CD14-positive monocyte (primary cell): ENCODE measurements around the gene CDC25B. TPM values are rescaled to one million over a fixed set of nuclear protein-coding genes. Genes with fewer than 3 reads are reported as not detected.
"Not testable (repeated sequence)": the region's sequence is repeated elsewhere in the genome, so short reads cannot be mapped to it uniquely, and the experiment has no call there.

ENCODE experiments used
- DNase-seq, 3 donors: peaks; one replicate each; pipeline ENCODE4 v3.0.0-alpha.2; 2011 to 2022
- H2AFZ ChIP-seq: 2 replicates; pipeline ENCODE4 v1.6.0; 2012; ENCODE audit warnings: mild to moderate bottlenecking, low read depth, low read length, inconsistent platforms; ENCODE audit not compliant: insufficient read depth, poor library complexity, severe bottlenecking
- H3K27ac ChIP-seq, 2 donors: 1 replicate in 1 of 2; 2 replicates in 1 of 2; pipeline ENCODE4 v1.5.1; 2012 to 2013; ENCODE audit warnings: low read length in 2 of 2, control low read depth in 1 of 2, inconsistent platforms in 1 of 2, low read depth in 1 of 2, mild to moderate bottlenecking in 1 of 2
- H3K27me3 ChIP-seq, 2 donors: one replicate each; pipeline versions ENCODE4 v1.6.0 to v1.6.1; 2011 to 2013; ENCODE audit warnings: low read length in 2 of 2; ENCODE audit not compliant: control insufficient read depth in 2 of 2, insufficient read depth in 2 of 2
- H3K36me3 ChIP-seq, 2 donors: replicated peaks in 1 of 2; 1 replicate in 1 of 2; 2 replicates in 1 of 2; pipeline versions ENCODE4 v1.5.1 to v1.6.1; 2012 to 2013; ENCODE audit warnings: low read length in 2 of 2, control low read depth in 1 of 2, inconsistent platforms in 1 of 2, mild to moderate bottlenecking in 1 of 2; ENCODE audit not compliant: insufficient read depth in 2 of 2, control insufficient read depth in 1 of 2
- H3K4me1 ChIP-seq, 2 donors: 1 replicate in 1 of 2; 2 replicates in 1 of 2; pipeline versions ENCODE4 v1.5.1 to v1.6.1; 2012 to 2013; ENCODE audit warnings: low read length in 2 of 2, control low read depth in 1 of 2, inconsistent platforms in 1 of 2, mild to moderate bottlenecking in 1 of 2, moderate library complexity in 1 of 2; ENCODE audit not compliant: insufficient read depth in 2 of 2, control insufficient read depth in 1 of 2
- H3K4me2 ChIP-seq: replicated peaks from 2 replicates; pipeline ENCODE3; 2012; ENCODE audit warnings: low read length, moderate library complexity, mild to moderate bottlenecking; ENCODE audit not compliant: poor library complexity, severe bottlenecking; ENCODE audit errors: extremely low read depth
- H3K4me3 ChIP-seq, 3 experiments: fragments of 200-600 bp in 1 of 3; sonication (generic) in 1 of 3; replicated peaks in 1 of 3; 1 replicate in 2 of 3; 2 replicates in 1 of 3; pipeline ENCODE4 v1.5.1; 2011 to 2013; ENCODE audit warnings: low read length in 3 of 3, mild to moderate bottlenecking in 3 of 3, control low read depth in 2 of 3, low read depth in 2 of 3, inconsistent platforms in 1 of 3, moderate library complexity in 1 of 3
- H3K79me2 ChIP-seq: 2 replicates; pipeline ENCODE4 v1.6.0; 2012; ENCODE audit warnings: mild to moderate bottlenecking, control low read depth, inconsistent platforms, low read length, moderate library complexity; ENCODE audit not compliant: insufficient read depth
- H3K9ac ChIP-seq: 2 replicates; pipeline ENCODE4 v1.6.0; 2017; ENCODE audit warnings: low read length, mild to moderate bottlenecking; ENCODE audit not compliant: insufficient read depth, poor library complexity, severe bottlenecking
- H3K9me3 ChIP-seq, 2 donors: replicated peaks in 1 of 2; 1 replicate in 1 of 2; 2 replicates in 1 of 2; pipeline versions ENCODE4 v1.5.1 to v1.6.1; 2012 to 2013; ENCODE audit warnings: low read length in 2 of 2, control low read depth in 1 of 2; ENCODE audit not compliant: control insufficient read depth in 1 of 2, insufficient read depth in 1 of 2
- H4K20me1 ChIP-seq: 2 replicates; pipeline ENCODE4 v1.6.0; 2012; ENCODE audit warnings: mild to moderate bottlenecking, low read length, control low read depth, moderate library complexity; ENCODE audit not compliant: insufficient read depth
- H3K27ac Mint-ChIP-seq, 7 donors: one replicate each; pipeline ENCODE4 v1.8.0; 2020; ENCODE audit warnings: mild to moderate bottlenecking in 7 of 7, mixed read lengths in 7 of 7, moderate library complexity in 6 of 7, inconsistent platforms in 2 of 7
- H3K27me3 Mint-ChIP-seq, 3 donors: one replicate each; pipeline ENCODE4 v1.8.0; 2021 to 2022; ENCODE audit warnings: low read depth in 3 of 3, mild to moderate bottlenecking in 3 of 3, mixed read lengths in 3 of 3, moderate library complexity in 3 of 3, inconsistent platforms in 1 of 3
- H3K36me3 Mint-ChIP-seq, 2 donors: one replicate each; pipeline ENCODE4 v1.8.0; 2020; ENCODE audit warnings: mixed read lengths in 2 of 2, inconsistent platforms in 1 of 2, mild to moderate bottlenecking in 1 of 2
- H3K4me1 Mint-ChIP-seq: one replicate; pipeline ENCODE4 v1.8.0; 2020; ENCODE audit warnings: mild to moderate bottlenecking, mixed read lengths
- H3K4me3 Mint-ChIP-seq, 2 donors: one replicate each; pipeline ENCODE4 v1.8.0; 2020; ENCODE audit warnings: mild to moderate bottlenecking in 2 of 2, mixed read lengths in 2 of 2, moderate library complexity in 1 of 2
- H3K9me3 Mint-ChIP-seq, 7 donors: one replicate each; pipeline ENCODE4 v1.8.0; 2020 to 2022; ENCODE audit warnings: mixed read lengths in 7 of 7, mild to moderate bottlenecking in 6 of 7, moderate library complexity in 6 of 7, inconsistent platforms in 2 of 7
- CTCF ChIP-seq: fragments of 200-600 bp; IDR thresholded peaks from one replicate; pipeline ENCODE4 v1.8.0; 2022; ENCODE audit warnings: antibody characterized with exemption, mild to moderate bottlenecking
- WGBS: methylation state at CpG from one replicate; pipeline ENCODE4 v1.1.5; 2013; ENCODE audit warnings: missing lambda C conversion rate; ENCODE audit not compliant: insufficient coverage; 5-methylcytosine and 5-hydroxymethylcytosine counted together
- intact Hi-C, 2 donors: fragments of 100-400 bp; cut with micrococcal nuclease; formaldehyde crosslinking; loops; one replicate each; pipeline versions ENCODE4 v1.15.0 to v1.15.1; 2023
- polyA plus RNA-seq, 3 donors: library from polyadenylated mRNA; depleted of rRNA in 1 of 3; unstranded in 2 of 3; stranded (reverse) in 1 of 3; fragments of 300-500 nt in 2 of 3; fragments of >200 nt in 1 of 3; fragmentation: Illumina TruSeq in 2 of 3; gene quantifications; 1 replicate in 2 of 3; 2 replicates in 1 of 3; pipeline ENCODE4 v1.2.3, GENCODE V29; 2012 to 2021

The CDC25B gene
- polyA plus RNA-seq, 3 donors, result 3.6 to 35.6 (median 4.0) TPM

- no peak overlapping the region for H3K4me3 ChIP-seq
- H3K4me1 Mint-ChIP-seq, result peaks cover 7% of the 10 kb centered on the region
- WGBS, result 67% methylated on average over 4 of the region's 4 CpGs
- peaks cover 0 to 5% (median 0%) of the 10 kb centered on the region in 7 donors for H3K9me3 Mint-ChIP-seq
- no peak overlapping the region for H3K4me3 Mint-ChIP-seq
- no peak overlapping the region for H3K9ac ChIP-seq
- H3K9me3 ChIP-seq, result no peaks in the 10 kb centered on the region
- peak overlapping the region in 4 of 7 donors; percentile 7 to 69 (median 51) for H3K27ac Mint-ChIP-seq
- peaks cover 2% of the 10 kb centered on the region in 2 donors for H3K4me1 ChIP-seq
- no peaks in the 10 kb centered on the region for H3K27me3 ChIP-seq
- no peak for TF ChIP-seq CTCF
- H3K27ac ChIP-seq, result peak overlapping the region in 1 of 2 donors; percentile 1
- H3K79me2 ChIP-seq, result peaks cover 8% of the 10 kb centered on the region
- intact Hi-C loops, result loop anchor here in 1 of 2 donors (10.0 kb wide), 1 partner anchor 62 kb away; the partner anchor contains the start of gene ADISSP
- H3K4me2 ChIP-seq, result no peak overlapping the region
- H4K20me1 ChIP-seq, result no peaks in the 10 kb centered on the region
- H3K36me3 Mint-ChIP-seq, result peaks cover 53 to 76% of the 10 kb centered on the region in 2 donors
- no peak overlapping the region for H2AFZ ChIP-seq
- H3K27me3 Mint-ChIP-seq, result no peaks in the 10 kb centered on the region
- no peak for DNase-seq
- H3K36me3 ChIP-seq, result peaks cover 41 to 68% of the 10 kb centered on the region in 2 donors
Observed at GRCh38 chr20:3826420-3826819, 30.3 kb downstream of the CDC25B start.

- Histone ChIP-seq H3K79me2 (no peaks in the 10 kb centered on the region), H3K4me3 (no peak overlapping the region), H3K27me3 (no peaks in the 10 kb centered on the region), H3K4me1 (no peaks in the 10 kb centered on the region), H3K4me2 (no peak overlapping the region), H3K9ac (no peak overlapping the region), H3K9me3 (no peaks in the 10 kb centered on the region), H3K27ac (no peak overlapping the region), H2AFZ (no peak overlapping the region), H4K20me1 (no peaks in the 10 kb centered on the region), H3K36me3 (peaks cover 26 to 47% of the 10 kb centered on the region in 2 donors)
- H3K27ac Mint-ChIP-seq, result no peak overlapping the region
- WGBS, result 52% methylated on average over 3 of the region's 3 CpGs
- no peak overlapping the region for H3K4me3 Mint-ChIP-seq
- H3K4me1 Mint-ChIP-seq, result peaks cover 8% of the 10 kb centered on the region
- DNase-seq, result no peak
- intact Hi-C loops, result loop anchor here in 1 of 2 donors (10.0 kb wide), 1 partner anchor 64 kb away; the partner anchor contains the start of gene ADISSP
- peaks cover 37 to 54% of the 10 kb centered on the region in 2 donors for H3K36me3 Mint-ChIP-seq
- TF ChIP-seq CTCF, result no peak
- no peaks in the 10 kb centered on the region for H3K27me3 Mint-ChIP-seq
- H3K9me3 Mint-ChIP-seq, result peaks cover 0 to 5% (median 0%) of the 10 kb centered on the region in 7 donors
Observed at GRCh38 chr20:3828798-3829197, 32.7 kb downstream of the CDC25B start.

DNA sequence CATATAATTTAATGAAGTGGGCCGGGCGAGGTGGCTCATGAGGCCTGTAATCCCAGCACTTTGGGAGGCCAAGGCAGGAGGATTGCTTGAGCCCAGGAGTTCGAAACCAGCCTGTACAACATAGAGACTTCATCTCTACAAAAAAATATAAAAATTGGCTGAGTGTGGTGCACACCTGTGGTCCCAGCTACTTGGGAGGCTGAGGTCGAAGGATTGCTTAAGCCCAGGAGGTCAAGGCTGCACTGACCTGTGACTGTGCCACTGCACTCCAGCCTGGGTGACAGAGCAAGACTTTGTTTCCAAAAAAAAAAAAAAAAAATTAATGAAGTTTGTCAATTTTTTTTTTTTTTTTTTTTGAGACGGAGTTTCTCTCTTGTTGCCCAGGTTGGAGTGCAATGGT lies 33.8 kb downstream of the CDC25B start:
- H3K79me2 ChIP-seq, H3K9me3 Mint-ChIP-seq, H3K4me2 ChIP-seq, H2AFZ ChIP-seq, H3K9me3 ChIP-seq, H3K9ac ChIP-seq, H4K20me1 ChIP-seq, H3K4me1 Mint-ChIP-seq, H3K4me3 Mint-ChIP-seq, H3K27ac ChIP-seq, H3K27ac Mint-ChIP-seq, H3K27me3 Mint-ChIP-seq, DNase-seq, H3K4me3 ChIP-seq, H3K27me3 ChIP-seq, H3K4me1 ChIP-seq: not testable (repeated sequence)
- WGBS, result no CpG with 5 or more reads among the region's 5 CpGs
- peaks cover 28 to 43% of the 10 kb centered on the region in 2 donors for H3K36me3 Mint-ChIP-seq
- intact Hi-C loops, result loop anchor here in 1 of 2 donors (10.0 kb wide), 1 partner anchor 65 kb away; the partner anchor contains the start of gene ADISSP
- H3K36me3 ChIP-seq, result peaks cover 17 to 36% of the 10 kb centered on the region in 2 donors
